ENCODE data around the gene OBSCN.

DNA sequence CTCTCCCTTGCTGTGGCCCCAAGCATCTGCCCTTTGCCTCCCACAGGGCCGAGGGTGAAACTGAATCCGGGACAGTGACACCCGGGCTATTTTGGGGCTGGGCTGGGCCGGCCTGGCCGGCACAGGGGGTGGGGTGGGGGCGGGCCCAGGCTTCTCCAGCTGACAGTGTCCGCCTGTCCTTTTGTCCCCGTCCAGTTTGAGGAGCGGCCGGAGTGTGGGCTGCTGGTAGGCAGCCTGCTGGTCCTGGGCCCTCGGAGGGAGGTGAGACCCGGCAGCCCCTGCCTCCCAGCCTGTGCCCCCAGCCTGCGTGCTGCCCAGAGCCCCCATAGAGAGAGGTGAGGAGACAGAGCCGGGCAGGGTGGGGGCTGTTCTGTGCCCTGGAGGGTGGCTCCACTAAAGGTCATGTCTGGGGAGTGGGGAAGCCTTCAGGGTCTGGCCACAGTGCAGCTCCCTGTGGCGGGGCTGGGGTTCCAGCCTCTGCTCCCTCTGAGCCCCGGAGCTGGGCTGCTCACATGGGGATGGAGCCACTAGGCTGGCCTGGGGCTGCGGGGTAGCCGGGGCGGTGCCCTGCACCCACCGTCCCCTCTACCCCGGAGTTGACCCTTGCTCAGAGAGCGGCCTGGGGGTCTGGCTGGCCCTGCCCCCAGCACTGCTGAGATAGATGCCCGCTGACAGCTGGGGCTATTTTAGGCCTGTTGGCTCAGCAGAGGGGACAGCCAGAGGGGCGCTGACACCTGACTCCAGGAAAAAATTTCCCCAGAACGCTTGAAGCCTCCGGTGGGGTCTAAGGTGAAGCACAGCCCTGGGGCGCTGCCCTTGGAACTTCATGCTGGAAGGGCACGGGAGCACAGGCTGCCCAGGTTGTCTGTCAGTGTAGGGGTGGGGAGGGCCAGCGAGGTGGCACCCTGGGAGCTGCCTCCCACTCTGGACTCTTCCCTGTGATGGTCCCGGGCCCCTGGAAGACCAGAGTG, at the start of gene OBSCN:
- TF ChIP-seq CEBPB (IDR thresholded peaks at IDR 0.05; ENCODE audit: low read depth, low read length) (no peak), FOS (IDR thresholded peaks at IDR 0.05; ENCODE audit: low read depth, low read length) (no peak), NFE2L2 (IDR thresholded peaks at IDR 0.05; ENCODE audit: low read depth, low read length) (no peak), POLR2A (IDR thresholded peaks at IDR 0.05; ENCODE audit: low read depth, low read length) (no peak), RCOR1 (IDR thresholded peaks at IDR 0.05; ENCODE audit: insufficient replicate concordance, low read length) (no peak), RAD21 (IDR thresholded peaks at IDR 0.05; ENCODE audit: low read length) (no peak), SMC3 (IDR thresholded peaks at IDR 0.05; ENCODE audit: low read depth, low read length) (no peak), MXI1 (IDR thresholded peaks at IDR 0.05; ENCODE audit: borderline replicate concordance, low read depth, low read length) (no peak), BHLHE40 (IDR thresholded peaks at IDR 0.05; ENCODE audit: low read depth, low read length) (no peak), MAFK (IDR thresholded peaks at IDR 0.05; ENCODE audit: low read depth, low read length) (no peak), MAZ (IDR thresholded peaks at IDR 0.05; ENCODE audit: borderline replicate concordance, low read depth, low read length) (no peak)
- TF ChIP-seq, protein P1, sequence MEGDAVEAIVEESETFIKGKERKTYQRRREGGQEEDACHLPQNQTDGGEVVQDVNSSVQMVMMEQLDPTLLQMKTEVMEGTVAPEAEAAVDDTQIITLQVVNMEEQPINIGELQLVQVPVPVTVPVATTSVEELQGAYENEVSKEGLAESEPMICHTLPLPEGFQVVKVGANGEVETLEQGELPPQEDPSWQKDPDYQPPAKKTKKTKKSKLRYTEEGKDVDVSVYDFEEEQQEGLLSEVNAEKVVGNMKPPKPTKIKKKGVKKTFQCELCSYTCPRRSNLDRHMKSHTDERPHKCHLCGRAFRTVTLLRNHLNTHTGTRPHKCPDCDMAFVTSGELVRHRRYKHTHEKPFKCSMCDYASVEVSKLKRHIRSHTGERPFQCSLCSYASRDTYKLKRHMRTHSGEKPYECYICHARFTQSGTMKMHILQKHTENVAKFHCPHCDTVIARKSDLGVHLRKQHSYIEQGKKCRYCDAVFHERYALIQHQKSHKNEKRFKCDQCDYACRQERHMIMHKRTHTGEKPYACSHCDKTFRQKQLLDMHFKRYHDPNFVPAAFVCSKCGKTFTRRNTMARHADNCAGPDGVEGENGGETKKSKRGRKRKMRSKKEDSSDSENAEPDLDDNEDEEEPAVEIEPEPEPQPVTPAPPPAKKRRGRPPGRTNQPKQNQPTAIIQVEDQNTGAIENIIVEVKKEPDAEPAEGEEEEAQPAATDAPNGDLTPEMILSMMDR (conservative IDR thresholded peaks at IDR 0.05; ENCODE audit: low read depth, low read length), result no peak
- TF ChIP-seq, protein P2, sequence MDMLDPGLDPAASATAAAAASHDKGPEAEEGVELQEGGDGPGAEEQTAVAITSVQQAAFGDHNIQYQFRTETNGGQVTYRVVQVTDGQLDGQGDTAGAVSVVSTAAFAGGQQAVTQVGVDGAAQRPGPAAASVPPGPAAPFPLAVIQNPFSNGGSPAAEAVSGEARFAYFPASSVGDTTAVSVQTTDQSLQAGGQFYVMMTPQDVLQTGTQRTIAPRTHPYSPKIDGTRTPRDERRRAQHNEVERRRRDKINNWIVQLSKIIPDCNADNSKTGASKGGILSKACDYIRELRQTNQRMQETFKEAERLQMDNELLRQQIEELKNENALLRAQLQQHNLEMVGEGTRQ (IDR thresholded peaks at IDR 0.05; ENCODE audit: low read depth, low read length), result no peak
